ENCODE data around the gene MADCAM1. TPM values are rescaled to one million over a fixed set of nuclear protein-coding genes. Genes with fewer than 3 reads are reported as not detected.

The MADCAM1 gene
- total RNA-seq, 1 experiment from 2014 or later: 0.47 TPM

DNA sequence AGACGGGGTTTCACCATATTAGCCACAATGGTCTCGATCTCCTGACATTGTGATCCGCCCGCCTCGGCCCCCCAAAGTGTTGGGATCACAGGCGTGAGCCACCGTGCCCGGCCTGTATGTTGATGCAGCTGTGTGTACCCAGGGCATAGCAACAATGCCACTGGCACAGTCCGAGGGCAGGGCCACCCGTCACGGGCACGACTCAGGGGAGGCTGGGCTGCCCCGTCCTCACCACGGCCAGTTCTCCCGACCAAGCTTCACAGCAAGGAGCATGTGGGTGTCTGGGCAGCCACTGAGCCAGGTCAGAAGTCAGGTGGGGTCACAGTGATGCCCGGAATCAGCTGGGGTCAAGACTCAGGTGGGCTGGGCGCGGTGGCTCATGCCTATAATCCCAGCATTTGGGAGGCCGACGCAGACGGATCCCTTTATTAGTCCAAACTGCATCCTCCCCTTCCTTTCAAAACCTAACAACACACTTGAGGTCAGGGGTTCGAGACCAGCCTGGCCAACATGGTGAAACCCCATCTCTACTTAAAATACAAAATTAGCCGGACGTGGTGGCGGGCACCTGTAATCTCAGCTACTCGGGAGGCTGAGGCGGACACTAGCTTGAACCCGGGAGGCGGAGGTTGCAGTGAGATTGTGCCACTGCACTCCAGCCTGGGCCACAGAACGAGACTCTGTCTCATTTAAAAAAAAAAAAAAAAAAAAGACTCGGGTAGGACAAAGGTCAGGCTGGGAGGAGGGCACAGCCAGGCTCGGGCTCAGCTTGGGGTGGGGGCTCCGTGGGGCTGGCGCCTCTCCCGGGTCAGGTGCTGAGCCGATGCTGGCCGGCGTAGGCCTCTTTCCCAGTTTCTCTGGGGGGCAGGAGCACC lies 34.1 kb downstream of the MADCAM1 start:
- TF ChIP-seq, protein P1, sequence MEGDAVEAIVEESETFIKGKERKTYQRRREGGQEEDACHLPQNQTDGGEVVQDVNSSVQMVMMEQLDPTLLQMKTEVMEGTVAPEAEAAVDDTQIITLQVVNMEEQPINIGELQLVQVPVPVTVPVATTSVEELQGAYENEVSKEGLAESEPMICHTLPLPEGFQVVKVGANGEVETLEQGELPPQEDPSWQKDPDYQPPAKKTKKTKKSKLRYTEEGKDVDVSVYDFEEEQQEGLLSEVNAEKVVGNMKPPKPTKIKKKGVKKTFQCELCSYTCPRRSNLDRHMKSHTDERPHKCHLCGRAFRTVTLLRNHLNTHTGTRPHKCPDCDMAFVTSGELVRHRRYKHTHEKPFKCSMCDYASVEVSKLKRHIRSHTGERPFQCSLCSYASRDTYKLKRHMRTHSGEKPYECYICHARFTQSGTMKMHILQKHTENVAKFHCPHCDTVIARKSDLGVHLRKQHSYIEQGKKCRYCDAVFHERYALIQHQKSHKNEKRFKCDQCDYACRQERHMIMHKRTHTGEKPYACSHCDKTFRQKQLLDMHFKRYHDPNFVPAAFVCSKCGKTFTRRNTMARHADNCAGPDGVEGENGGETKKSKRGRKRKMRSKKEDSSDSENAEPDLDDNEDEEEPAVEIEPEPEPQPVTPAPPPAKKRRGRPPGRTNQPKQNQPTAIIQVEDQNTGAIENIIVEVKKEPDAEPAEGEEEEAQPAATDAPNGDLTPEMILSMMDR (IDR thresholded peaks at IDR 0.05; ENCODE audit: unreplicated experiment): no peak
- DNase-seq (ENCODE audit: unreplicated experiment): no peak
- Mint-ChIP-seq H3K9me3 (ENCODE audit: unreplicated experiment) (no peaks in the 10 kb centered on the region), H3K36me3 (ENCODE audit: insufficient read depth, unreplicated experiment) (no peaks in the 10 kb centered on the region), H3K4me1 (ENCODE audit: insufficient read depth, unreplicated experiment) (peaks cover 4% of the 10 kb centered on the region), H3K4me3 (ENCODE audit: unreplicated experiment) (peak overlapping the region; percentile 74), H3K27ac (ENCODE audit: low read depth, unreplicated experiment) (no peak overlapping the region), H3K27me3 (ENCODE audit: insufficient read depth, unreplicated experiment) (no peaks in the 10 kb centered on the region)
- BruUV-seq (replicated peaks): TSS peak; percentile 71
- ChIA-PET POLR2A (interaction anchor here (0.6 to 6.5 kb wide), 7 partner anchors 9 to 1104 kb away, joined by 3 to 110 read pairs (median 13); partner anchors contain the start of genes BSG, TPGS1 and WDR18), CTCF (interaction anchor here (1.2 kb wide), 1 partner anchor 19 kb away, joined by 5 read pairs; no protein-coding TSS in a partner anchor)
- intact Hi-C loops (cut with micrococcal nuclease): no loop called here

DNA sequence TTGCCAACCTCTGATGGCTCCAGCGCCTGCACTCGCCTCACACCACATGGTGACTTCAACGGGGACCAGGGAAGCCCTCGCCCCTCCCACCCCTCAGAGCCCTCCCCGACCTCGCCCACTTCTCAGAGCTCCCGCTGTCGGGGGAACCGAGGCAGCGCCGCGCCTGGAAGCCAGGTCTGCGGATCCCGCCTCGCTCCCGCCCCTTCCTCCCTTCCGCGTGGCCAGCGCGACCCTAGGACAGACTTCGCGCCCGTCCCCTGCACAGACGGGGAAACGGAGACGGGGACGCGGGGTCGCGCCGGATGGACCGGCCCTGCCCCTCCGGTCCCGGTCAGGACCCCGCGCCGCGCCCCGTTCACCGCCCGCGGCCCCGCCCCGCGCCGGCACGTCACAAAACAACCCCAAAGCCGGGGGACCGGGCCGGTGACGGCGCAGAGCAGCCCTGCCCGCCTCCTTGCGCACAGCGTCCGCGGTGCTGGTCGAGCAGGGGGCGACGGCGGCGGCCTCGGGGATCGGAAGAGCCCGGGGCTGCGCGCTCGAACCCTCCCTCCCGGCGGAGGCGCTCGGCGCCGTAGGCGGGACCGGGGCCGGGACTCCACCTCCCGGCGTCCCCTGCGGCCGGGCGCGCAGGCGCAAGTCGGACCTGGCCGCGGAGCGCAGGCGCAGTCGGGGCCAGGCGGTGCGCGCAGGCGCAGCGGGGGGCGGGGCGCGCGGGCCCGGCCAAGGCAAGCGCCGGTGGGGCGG lies 34.9 kb downstream of the MADCAM1 start:
- Mint-ChIP-seq H3K36me3 (ENCODE audit: insufficient read depth, unreplicated experiment) (no peaks in the 10 kb centered on the region), H3K4me3 (ENCODE audit: unreplicated experiment) (peak overlapping the region; percentile 74), H3K4me1 (ENCODE audit: insufficient read depth, unreplicated experiment) (peaks cover 4% of the 10 kb centered on the region), H3K9me3 (ENCODE audit: unreplicated experiment) (no peaks in the 10 kb centered on the region), H3K27ac (ENCODE audit: low read depth, unreplicated experiment) (no peak overlapping the region), H3K27me3 (ENCODE audit: insufficient read depth, unreplicated experiment) (no peaks in the 10 kb centered on the region)
- peak; percentile 83 for DNase-seq (ENCODE audit: unreplicated experiment)
- intact Hi-C loops (cut with micrococcal nuclease): no loop called here
- ChIA-PET POLR2A (interaction anchor here (0.7 to 6.5 kb wide), 11 partner anchors 10 to 1103 kb away, joined by 3 to 110 read pairs (median 9); partner anchors contain the start of genes BSG, POLRMT and TPGS1), CTCF (interaction anchor here (0.7 to 2.3 kb wide), 5 partner anchors 19 to 41 kb away, joined by 3 to 9 read pairs (median 5); partner anchors contain the start of gene BSG)
- TF ChIP-seq, protein P1 (IDR thresholded peaks at IDR 0.05; ENCODE audit: unreplicated experiment): no peak
- BruUV-seq (replicated peaks): no TSS peak

DNA sequence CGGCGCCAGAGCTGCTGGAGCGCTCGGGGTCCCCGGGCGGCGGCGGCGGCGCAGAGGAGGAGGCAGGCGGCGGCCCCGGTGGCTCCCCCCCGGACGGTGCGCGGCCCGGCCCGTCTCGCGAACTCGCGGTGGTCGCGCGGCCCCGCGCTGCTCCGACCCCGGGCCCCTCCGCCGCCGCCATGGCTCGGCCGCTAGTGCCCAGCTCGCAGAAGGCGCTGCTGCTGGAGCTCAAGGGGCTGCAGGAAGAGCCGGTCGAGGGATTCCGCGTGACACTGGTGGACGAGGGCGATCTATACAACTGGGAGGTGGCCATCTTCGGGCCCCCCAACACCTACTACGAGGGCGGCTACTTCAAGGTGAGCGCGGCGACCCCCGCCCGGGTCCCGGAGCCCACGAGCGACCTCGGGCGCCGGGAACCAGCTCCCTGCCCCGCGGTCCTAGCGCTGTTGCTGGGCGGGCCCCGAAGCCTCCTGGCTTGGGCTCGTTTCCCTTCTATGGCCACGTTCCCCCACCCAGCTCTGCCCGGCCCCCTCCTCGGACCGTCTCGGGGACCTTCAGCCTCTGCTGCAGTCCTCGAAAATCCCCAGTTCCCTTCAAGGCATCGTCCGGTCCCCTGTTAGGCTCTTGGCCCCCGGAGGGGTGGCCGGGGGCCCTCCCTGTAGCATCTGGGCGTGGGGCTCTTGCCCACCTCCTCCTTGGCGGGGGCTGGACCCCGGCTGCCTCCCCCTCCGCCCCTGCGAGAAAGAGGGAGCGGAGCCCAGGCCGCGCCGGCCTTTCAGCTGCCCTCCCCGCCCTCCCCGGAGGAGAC lies 35.7 kb downstream of the MADCAM1 start, which contains the start of gene CDC34:
Gene CDC34 (plus strand): TSS at position 8 of the 808 bp plus-strand sequence. CDS start 172 bp downstream, at position 180.
- peak within 1 kb of the TSS; percentile 91 for H3K27ac Mint-ChIP-seq (ENCODE audit: low read depth, unreplicated experiment)
- DNase-seq (ENCODE audit: unreplicated experiment): no peak
- peak within 1 kb of the TSS; percentile 74 for H3K4me3 Mint-ChIP-seq (ENCODE audit: unreplicated experiment)
- no peaks in the 10 kb centered on the region for H3K9me3 Mint-ChIP-seq (ENCODE audit: unreplicated experiment)
- BruUV-seq (replicated peaks): TSS peak; percentile 35
- intact Hi-C loops (cut with micrococcal nuclease): loop anchor here (2.0 kb wide), 3 partner anchors 41 to 129 kb away; partner anchors contain the start of genes BSG and POLRMT
- ChIA-PET POLR2A (interaction anchor here (0.7 to 6.5 kb wide), 13 partner anchors 11 to 205 kb away, joined by 3 to 110 read pairs (median 8); partner anchors contain the start of genes BSG, POLRMT and TPGS1), CTCF (interaction anchor here (0.6 to 2.3 kb wide), 9 partner anchors 20 to 57 kb away, joined by 3 to 9 read pairs (median 3); partner anchors contain the start of gene BSG)
- H3K4me1 Mint-ChIP-seq (ENCODE audit: insufficient read depth, unreplicated experiment): peaks cover 4% of the 10 kb centered on the region
- TF ChIP-seq, protein P1 (IDR thresholded peaks at IDR 0.05; ENCODE audit: unreplicated experiment): no peak
- H3K36me3 Mint-ChIP-seq (ENCODE audit: insufficient read depth, unreplicated experiment): no peaks in the 10 kb centered on the region
- no peaks in the 10 kb centered on the region for H3K27me3 Mint-ChIP-seq (ENCODE audit: insufficient read depth, unreplicated experiment)
